WI38 (cell line): ENCODE data around the gene MAPKAP1.

Experiments
- H3K4me3 ChIP-seq: 2 replicates; pipeline ENCODE4 v1.5.1; 2011; ENCODE audit warnings: low read depth, mild to moderate bottlenecking, control low read depth, low read length
- CTCF ChIP-seq: IDR thresholded peaks from 2 replicates; pipeline ENCODE4 v1.5.1; 2012; ENCODE audit warnings: low read depth, mild to moderate bottlenecking, control low read depth, low read length

The MAPKAP1 gene

GRCh38 chr9:125492719-125493118 is 214.3 kb downstream of the MAPKAP1 start:
- TF ChIP-seq CTCF: no peak
- H3K4me3 ChIP-seq: no peak overlapping the region

- TF ChIP-seq CTCF: no peak
Measured at GRCh38 chr9:125487842-125488241, 219.2 kb downstream of the MAPKAP1 start.

GRCh38 chr9:125486576-125486975 is 220.4 kb downstream of the MAPKAP1 start:
- no peak overlapping the region for H3K4me3 ChIP-seq
- no peak for TF ChIP-seq CTCF

More at GRCh38 chr9:125487842-125488241, 219.2 kb downstream of the MAPKAP1 start:
- H3K4me3 ChIP-seq: no peak overlapping the region

GRCh38 chr9:125486152-125486508 is 220.9 kb downstream of the MAPKAP1 start:
- H3K4me3 ChIP-seq: no peak overlapping the region
- TF ChIP-seq CTCF: no peak

GRCh38 chr9:125485471-125486151 is 221.4 kb downstream of the MAPKAP1 start:
- no peak overlapping the region for H3K4me3 ChIP-seq
- no peak for TF ChIP-seq CTCF

GRCh38 chr9:125484350-125485282 is 222.4 kb downstream of the MAPKAP1 start:
- no peak overlapping the region for H3K4me3 ChIP-seq
- TF ChIP-seq CTCF: no peak

- no peak for TF ChIP-seq CTCF
- no peak overlapping the region for H3K4me3 ChIP-seq
Measured at GRCh38 chr9:125483697-125484096, 223.3 kb downstream of the MAPKAP1 start.
